ENCODE measurements around the gene YTHDC1.

DNA sequence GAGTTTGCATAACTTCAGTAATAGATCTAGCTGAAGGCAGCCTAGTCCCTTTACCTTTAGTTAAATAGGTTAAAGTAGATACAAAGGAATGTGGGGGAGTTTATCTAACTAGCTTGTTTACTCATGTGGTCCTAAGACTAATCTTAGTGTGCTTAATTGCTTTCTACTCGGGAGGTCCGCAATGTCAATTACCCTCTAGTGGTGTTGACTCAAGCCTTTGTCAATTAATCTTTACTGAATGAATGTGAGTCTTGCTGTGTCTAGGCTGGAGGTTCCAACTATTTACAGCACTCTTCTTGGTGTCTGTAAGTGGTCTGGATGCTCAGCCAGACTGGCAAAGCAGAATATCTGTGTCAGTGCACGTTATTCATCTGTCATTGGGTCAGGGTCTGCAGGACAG, 17.9 kb upstream of the YTHDC1 start:
- TF ChIP-seq POLR2A (IDR thresholded peaks at IDR 0.05; ENCODE audit: borderline replicate concordance, extremely low read depth, insufficient read depth, insufficient read length): no peak
- TF ChIP-seq POLR2AphosphoS5 (IDR thresholded peaks at IDR 0.05; ENCODE audit: low read depth, low read length): no peak
- TF ChIP-seq, protein P1, sequence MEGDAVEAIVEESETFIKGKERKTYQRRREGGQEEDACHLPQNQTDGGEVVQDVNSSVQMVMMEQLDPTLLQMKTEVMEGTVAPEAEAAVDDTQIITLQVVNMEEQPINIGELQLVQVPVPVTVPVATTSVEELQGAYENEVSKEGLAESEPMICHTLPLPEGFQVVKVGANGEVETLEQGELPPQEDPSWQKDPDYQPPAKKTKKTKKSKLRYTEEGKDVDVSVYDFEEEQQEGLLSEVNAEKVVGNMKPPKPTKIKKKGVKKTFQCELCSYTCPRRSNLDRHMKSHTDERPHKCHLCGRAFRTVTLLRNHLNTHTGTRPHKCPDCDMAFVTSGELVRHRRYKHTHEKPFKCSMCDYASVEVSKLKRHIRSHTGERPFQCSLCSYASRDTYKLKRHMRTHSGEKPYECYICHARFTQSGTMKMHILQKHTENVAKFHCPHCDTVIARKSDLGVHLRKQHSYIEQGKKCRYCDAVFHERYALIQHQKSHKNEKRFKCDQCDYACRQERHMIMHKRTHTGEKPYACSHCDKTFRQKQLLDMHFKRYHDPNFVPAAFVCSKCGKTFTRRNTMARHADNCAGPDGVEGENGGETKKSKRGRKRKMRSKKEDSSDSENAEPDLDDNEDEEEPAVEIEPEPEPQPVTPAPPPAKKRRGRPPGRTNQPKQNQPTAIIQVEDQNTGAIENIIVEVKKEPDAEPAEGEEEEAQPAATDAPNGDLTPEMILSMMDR (IDR thresholded peaks at IDR 0.05 in 2 of 3, conservative IDR thresholded peaks at IDR 0.05 in 1 of 3; ENCODE audit: borderline replicate concordance in 1 of 3, insufficient read depth in 1 of 3, low read depth in 2 of 3, low read length in 2 of 3): no peak
- no peak for TF ChIP-seq SIN3A (IDR thresholded peaks at IDR 0.05; ENCODE audit: low read depth)
- TF ChIP-seq, protein P2, sequence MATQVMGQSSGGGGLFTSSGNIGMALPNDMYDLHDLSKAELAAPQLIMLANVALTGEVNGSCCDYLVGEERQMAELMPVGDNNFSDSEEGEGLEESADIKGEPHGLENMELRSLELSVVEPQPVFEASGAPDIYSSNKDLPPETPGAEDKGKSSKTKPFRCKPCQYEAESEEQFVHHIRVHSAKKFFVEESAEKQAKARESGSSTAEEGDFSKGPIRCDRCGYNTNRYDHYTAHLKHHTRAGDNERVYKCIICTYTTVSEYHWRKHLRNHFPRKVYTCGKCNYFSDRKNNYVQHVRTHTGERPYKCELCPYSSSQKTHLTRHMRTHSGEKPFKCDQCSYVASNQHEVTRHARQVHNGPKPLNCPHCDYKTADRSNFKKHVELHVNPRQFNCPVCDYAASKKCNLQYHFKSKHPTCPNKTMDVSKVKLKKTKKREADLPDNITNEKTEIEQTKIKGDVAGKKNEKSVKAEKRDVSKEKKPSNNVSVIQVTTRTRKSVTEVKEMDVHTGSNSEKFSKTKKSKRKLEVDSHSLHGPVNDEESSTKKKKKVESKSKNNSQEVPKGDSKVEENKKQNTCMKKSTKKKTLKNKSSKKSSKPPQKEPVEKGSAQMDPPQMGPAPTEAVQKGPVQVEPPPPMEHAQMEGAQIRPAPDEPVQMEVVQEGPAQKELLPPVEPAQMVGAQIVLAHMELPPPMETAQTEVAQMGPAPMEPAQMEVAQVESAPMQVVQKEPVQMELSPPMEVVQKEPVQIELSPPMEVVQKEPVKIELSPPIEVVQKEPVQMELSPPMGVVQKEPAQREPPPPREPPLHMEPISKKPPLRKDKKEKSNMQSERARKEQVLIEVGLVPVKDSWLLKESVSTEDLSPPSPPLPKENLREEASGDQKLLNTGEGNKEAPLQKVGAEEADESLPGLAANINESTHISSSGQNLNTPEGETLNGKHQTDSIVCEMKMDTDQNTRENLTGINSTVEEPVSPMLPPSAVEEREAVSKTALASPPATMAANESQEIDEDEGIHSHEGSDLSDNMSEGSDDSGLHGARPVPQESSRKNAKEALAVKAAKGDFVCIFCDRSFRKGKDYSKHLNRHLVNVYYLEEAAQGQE (IDR thresholded peaks at IDR 0.05; ENCODE audit: low read depth): no peak

All from HCT116 (cell line).